HepG2 (cell line): ENCODE data around the gene DDIT4. TPM values are rescaled to one million over a fixed set of nuclear protein-coding genes. Genes with fewer than 3 reads are reported as not detected.

Experiments used
- ATAD3A ChIP-seq: sonication (generic); formaldehyde crosslinking; IDR thresholded peaks from 2 replicates; pipeline ENCODE4 v1.4.0; 2020; ENCODE audit warnings: missing genetic modification reagents
- CEBPZ ChIP-seq: IDR thresholded peaks from 2 replicates; pipeline ENCODE4 v1.6.1; 2012; ENCODE audit warnings: low read length, improper control_type of control experiment
- CSRNP2 ChIP-seq: sonication (generic); formaldehyde crosslinking; conservative IDR thresholded peaks from 2 replicates; pipeline ENCODE4 v1.8.0; 2022; ENCODE audit warnings: low read depth, missing genetic modification reagents
- DBP ChIP-seq: sonication (generic); formaldehyde crosslinking; IDR thresholded peaks from 2 replicates; pipeline ENCODE4 v1.4.0; 2020; ENCODE audit warnings: missing genetic modification reagents; ENCODE audit errors: not compliant biosample characterization
- GFI1 ChIP-seq: sonication (generic); formaldehyde crosslinking; IDR thresholded peaks from 2 replicates; pipeline ENCODE4 v1.5.0; 2020; ENCODE audit warnings: missing genetic modification reagents, mild to moderate bottlenecking, borderline replicate concordance
- HINFP ChIP-seq: sonication (generic); formaldehyde crosslinking; IDR thresholded peaks from 2 replicates; pipeline ENCODE4 v1.4.0; 2020; ENCODE audit warnings: low read depth, mild to moderate bottlenecking, missing genetic modification reagents
- IKZF4 ChIP-seq: sonication (generic); formaldehyde crosslinking; IDR thresholded peaks from 2 replicates; pipeline ENCODE4 v1.5.1; 2020; ENCODE audit warnings: borderline replicate concordance, mild to moderate bottlenecking, low read depth, missing genetic modification reagents; ENCODE audit errors: not compliant biosample characterization
- LBX2 ChIP-seq: sonication (generic); formaldehyde crosslinking; IDR thresholded peaks from 2 replicates; pipeline ENCODE4 v1.5.0; 2020; ENCODE audit warnings: missing genetic modification reagents, mild to moderate bottlenecking, borderline replicate concordance
- NCOA1 ChIP-seq: sonication (generic); formaldehyde crosslinking; IDR thresholded peaks from 2 replicates; pipeline ENCODE4 v1.9.0; 2021; ENCODE audit warnings: missing genetic modification reagents
- PAF1 ChIP-seq: IDR thresholded peaks from 2 replicates; pipeline ENCODE4 v1.6.1; 2016; ENCODE audit warnings: missing genetic modification reagents, missing compliant biosample characterization
- RBAK ChIP-seq: sonication (generic); formaldehyde crosslinking; IDR thresholded peaks from 2 replicates; pipeline ENCODE4 v1.5.1; 2020; ENCODE audit warnings: mild to moderate bottlenecking, missing genetic modification reagents
- RBM39 ChIP-seq: fragments of 200-400 bp; formaldehyde crosslinking; IDR thresholded peaks from one replicate; pipeline ENCODE4 v1.6.1; 2018; ENCODE audit warnings: antibody characterized with exemption, mild to moderate bottlenecking, low read depth, low read length; ENCODE audit not compliant: poor library complexity, severe bottlenecking
- SMYD3 ChIP-seq: sonication (generic); formaldehyde crosslinking; IDR thresholded peaks from 2 replicates; pipeline ENCODE4 v1.8.1; 2023; ENCODE audit warnings: mild to moderate bottlenecking, missing genetic modification reagents
- U2AF2 ChIP-seq: fragments of 200-400 bp; formaldehyde crosslinking; IDR thresholded peaks from 2 replicates; pipeline ENCODE4 v1.6.1; 2017; ENCODE audit warnings: low read depth, mild to moderate bottlenecking, low read length
- ZMYM3 ChIP-seq: sonication (generic); formaldehyde crosslinking; IDR thresholded peaks from 2 replicates; pipeline ENCODE4 v1.5.1; 2020; ENCODE audit warnings: mild to moderate bottlenecking, missing genetic modification reagents
- ZNF121 ChIP-seq: sonication (generic); formaldehyde crosslinking; IDR thresholded peaks from 2 replicates; pipeline ENCODE4 v1.5.0; 2020; ENCODE audit warnings: mild to moderate bottlenecking, missing genetic modification reagents
- ZNF556 ChIP-seq: sonication (generic); formaldehyde crosslinking; IDR thresholded peaks from 2 replicates; pipeline ENCODE4 v1.4.0; 2020; ENCODE audit warnings: mild to moderate bottlenecking, missing genetic modification reagents, borderline replicate concordance
- ZNF652 ChIP-seq: IDR thresholded peaks from 2 replicates; pipeline ENCODE4 v1.6.1; 2016; ENCODE audit warnings: low read depth, borderline replicate concordance
- ZNF781 ChIP-seq: sonication (generic); formaldehyde crosslinking; IDR thresholded peaks from 2 replicates; pipeline ENCODE4 v1.5.1; 2020; ENCODE audit warnings: borderline replicate concordance, mild to moderate bottlenecking, missing genetic modification reagents; ENCODE audit errors: not compliant biosample characterization
- ZSCAN9 ChIP-seq: IDR thresholded peaks from 2 replicates; pipeline ENCODE4 v1.6.1; 2016; ENCODE audit warnings: borderline replicate concordance
- polyA plus RNA-seq, 8 experiments: library from polyadenylated mRNA; depleted of rRNA in 3 of 8; stranded (reverse) in 7 of 8; unstranded in 1 of 8; fragments of >200 nt; fragmentation: Illumina TruSeq in 4 of 8; extraction: Trizol in 4 of 8; gene quantifications; 2 replicates each; pipeline versions ENCODE4 v1.2.1 to v1.2.3, GENCODE V29; 2011 to 2016; ENCODE audit warnings: low read depth in 4 of 8, missing spikeins in 1 of 8, mixed read lengths in 1 of 8; ENCODE audit not compliant: insufficient read depth in 1 of 8
- total RNA-seq, 5 experiments: library from RNA; depleted of rRNA; stranded (reverse); fragments of >200 nt; fragmentation: Illumina TruSeq; extraction: Trizol; gene quantifications; 2 replicates each; pipeline ENCODE4 v1.2.3, GENCODE V29; 2016; ENCODE audit warnings: low read depth in 1 of 5

The DDIT4 gene
- total and polyA plus RNA-seq, 2 of the 13 experiments (the other 11 are each of a cell fraction or from before 2014, with no cell fraction given) = 35.6 to 40.7 TPM

GRCh38 chr10:72319416-72320254, 45.9 kb downstream of the DDIT4 start (continued):
- TF ChIP-seq SMYD3 (CRISPR knock-in tag) (0 out of 2 replicates have a peak, but pooled peaks have one; percentile 13), RBM39 (peak; percentile 57), CSRNP2 (CRISPR knock-in tag) (no peak), DBP (CRISPR knock-in tag) (no peak), LBX2 (no peak), IKZF4 (CRISPR knock-in tag) (peak; percentile 69), ATAD3A (CRISPR knock-in tag) (no peak), GFI1 (peak; percentile 66; the same call in 1 of the 2 replicates), CEBPZ (no peak), NCOA1 (CRISPR knock-in tag) (no peak), ZMYM3 (CRISPR knock-in tag) (peak; percentile 90), U2AF2 (no peak), PAF1 (CRISPR knock-in tag) (no peak; the same call in 1 of the 2 replicates), ZNF652 (CRISPR knock-in tag) (no peak), ZNF556 (CRISPR knock-in tag) (no peak), HINFP (no peak), ZNF121 (CRISPR knock-in tag) (peak; percentile 42; the same call in 1 of the 2 replicates), ZNF781 (CRISPR knock-in tag) (no peak), ZSCAN9 (CRISPR knock-in tag) (no peak; the same call in 1 of the 2 replicates), RBAK (CRISPR knock-in tag) (peak; percentile 44; the same call in 1 of the 2 replicates)
